Frontal cortex (tissue), 4 donors: ENCODE results near the gene CELSR3. TPM values are rescaled to one million over a fixed set of nuclear protein-coding genes. Genes with fewer than 3 reads are reported as not detected.
A peak's percentile ranks its signal among the peaks of the same experiment; 100 is the strongest.

Experiments used
- DNase-seq, 2 donors: peaks; one replicate each; pipeline ENCODE4 v3.0.0; 2012; ENCODE audit warnings: low spot score in 2 of 2
- FAIRE-seq: peaks from 2 replicates; lab custom pipeline; 2012; peaks lifted over from hg19 to GRCh38; lab: Jason Lieb, UNC
- total RNA-seq: library from RNA; depleted of rRNA; stranded (reverse); fragments of >200 nt; gene quantifications from one replicate; pipeline ENCODE4 v1.2.3, GENCODE V29; 2014
- donor health status: control.
- donor health status: control.
- donor health status: control.

Gene CELSR3
- total RNA-seq, 1 donor from 2014 or later = 27.7 TPM

GRCh38 chr3:48687220-48687678 is 24.6 kb upstream of the CELSR3 start:
- DNase-seq (no peak), FAIRE-seq (no peak)

DNA sequence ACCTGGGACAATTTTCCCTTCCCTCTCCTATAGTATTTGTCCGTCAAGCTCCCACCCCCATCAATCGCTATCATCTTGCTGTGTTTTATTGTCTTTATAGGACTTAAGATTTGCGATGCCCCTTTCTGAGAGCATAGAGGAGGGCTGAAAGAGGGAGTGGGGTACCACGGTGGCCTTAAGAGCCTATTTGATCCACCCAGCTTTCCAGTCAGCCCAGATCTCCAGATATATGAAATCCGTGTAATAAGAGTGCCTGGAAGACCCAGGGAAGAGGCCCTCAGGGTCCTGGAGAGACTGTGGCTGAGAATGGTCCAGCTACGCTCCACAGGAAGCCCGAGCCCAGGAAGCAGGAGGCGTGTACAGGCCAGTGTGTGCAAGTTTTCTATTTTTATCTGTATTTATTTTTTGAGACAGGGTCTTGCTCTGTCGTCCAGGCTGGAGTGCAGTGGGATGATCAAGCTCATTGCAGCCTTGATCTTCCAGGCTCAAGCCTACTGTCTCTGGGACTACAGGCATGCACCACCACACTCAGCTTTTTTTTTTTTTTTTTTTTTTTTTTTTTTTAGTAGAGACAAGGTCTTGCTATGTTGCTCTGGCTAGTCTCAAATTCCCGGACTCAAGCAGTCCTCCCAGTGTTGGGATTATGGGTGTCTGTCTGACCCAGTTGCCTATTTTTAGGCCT is 24.0 kb upstream of the CELSR3 start:
- DNase-seq (no peak), FAIRE-seq (no peak)

GRCh38 chr3:48685603-48686511 is 23.2 kb upstream of the CELSR3 start, which contains the start of gene NCKIPSD:
NCKIPSD (minus strand) TSS chr3:48685915; CDS start chr3:48685807, 108 bp downstream.
- no peak for FAIRE-seq
- DNase-seq = peak; percentile 97 to 99

GRCh38 chr3:48685293-48685602 is 22.6 kb upstream of the CELSR3 start:
- DNase-seq (peak in 1 of 2 donors; percentile 36), FAIRE-seq (no peak)

DNA sequence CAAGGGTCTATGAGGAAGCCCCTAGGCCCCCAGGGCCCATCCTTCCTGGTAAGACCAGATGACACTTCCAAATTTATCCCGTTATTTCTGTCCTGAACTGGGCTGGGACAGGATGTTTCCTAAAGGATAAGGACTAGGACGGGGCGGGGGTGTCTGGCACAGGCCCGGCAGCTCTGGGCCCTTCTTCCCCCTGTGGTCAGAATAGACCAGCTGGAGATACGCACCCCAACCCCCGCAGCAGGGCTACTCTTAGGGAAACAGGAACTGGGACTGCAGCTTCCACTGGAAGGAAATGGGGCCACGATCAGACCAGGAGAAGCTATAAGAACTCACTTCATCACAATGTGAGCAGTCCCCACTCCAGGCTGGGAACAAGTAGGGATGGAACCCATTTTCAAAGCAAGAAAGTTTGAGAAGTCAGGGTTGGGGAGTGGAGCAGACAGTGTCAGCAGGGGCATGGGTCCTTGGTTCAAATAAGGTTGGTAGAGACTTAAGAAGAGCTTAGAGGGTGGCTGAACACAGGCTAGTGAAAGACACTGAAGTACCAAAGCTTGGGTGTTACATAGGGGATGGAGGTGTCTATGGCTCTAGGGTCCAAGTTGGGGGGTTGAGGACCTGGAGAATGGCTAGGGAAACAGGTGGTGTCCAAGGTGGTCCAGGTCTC is 21.9 kb upstream of the CELSR3 start:
- DNase-seq (peak; percentile 50 to 64), FAIRE-seq (no peak)

GRCh38 chr3:48684054-48684349 is 21.3 kb upstream of the CELSR3 start:
- FAIRE-seq (no peak), DNase-seq (no peak)

DNA sequence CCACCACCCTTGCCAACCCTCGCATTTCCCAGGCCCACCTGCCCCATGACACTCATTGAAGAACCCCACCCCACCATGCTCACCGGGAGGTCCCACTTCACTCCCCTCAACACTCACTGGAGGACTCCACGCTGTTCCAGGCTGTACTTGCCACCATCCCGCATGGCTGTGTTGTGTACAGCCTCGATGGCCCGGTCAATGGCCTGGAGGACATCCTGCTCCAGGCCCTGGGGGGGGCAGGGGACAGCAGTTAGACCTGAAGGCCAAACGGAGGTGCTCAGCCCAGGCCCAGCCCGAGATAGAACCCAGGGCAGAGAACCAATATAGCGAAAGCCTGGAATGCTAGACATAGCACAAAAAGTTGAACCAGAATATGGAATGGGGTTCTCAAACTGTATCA is 20.1 kb upstream of the CELSR3 start:
- DNase-seq (no peak), FAIRE-seq (no peak)

DNA sequence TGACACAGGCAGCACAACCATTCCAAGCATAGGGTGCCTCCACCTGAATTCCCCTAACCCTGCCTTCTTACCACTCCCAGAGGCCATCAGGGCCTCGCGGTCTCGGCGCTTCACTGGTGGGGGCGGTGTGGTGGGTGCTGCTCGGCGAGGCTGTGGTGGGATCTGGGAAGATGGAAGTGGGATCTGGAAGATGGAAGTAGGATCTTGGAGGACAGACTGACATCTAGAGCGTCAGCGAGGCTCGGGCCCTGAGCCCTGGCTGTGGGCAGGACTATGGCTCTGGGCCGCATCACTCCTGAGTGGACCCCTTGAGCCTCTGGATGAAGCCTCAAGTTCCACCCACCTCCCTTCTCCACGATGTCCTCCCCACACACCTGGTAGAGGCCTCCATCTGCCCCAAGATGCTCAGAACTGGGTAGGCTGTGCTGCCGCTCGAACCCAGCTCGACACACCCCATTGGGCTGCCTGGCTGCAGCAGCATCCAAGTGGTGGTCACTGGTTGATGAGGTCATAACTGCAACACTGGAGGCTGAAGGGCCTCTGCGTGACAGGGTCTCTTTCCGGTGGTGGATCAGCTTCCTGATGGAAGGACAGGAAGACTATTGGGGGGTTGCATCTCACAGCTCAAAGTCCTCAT is 19.4 kb upstream of the CELSR3 start:
- DNase-seq = no peak
- no peak for FAIRE-seq

- FAIRE-seq (no peak), DNase-seq (no peak)
Observed at GRCh38 chr3:48681541-48681880, 18.8 kb upstream of the CELSR3 start.

DNA sequence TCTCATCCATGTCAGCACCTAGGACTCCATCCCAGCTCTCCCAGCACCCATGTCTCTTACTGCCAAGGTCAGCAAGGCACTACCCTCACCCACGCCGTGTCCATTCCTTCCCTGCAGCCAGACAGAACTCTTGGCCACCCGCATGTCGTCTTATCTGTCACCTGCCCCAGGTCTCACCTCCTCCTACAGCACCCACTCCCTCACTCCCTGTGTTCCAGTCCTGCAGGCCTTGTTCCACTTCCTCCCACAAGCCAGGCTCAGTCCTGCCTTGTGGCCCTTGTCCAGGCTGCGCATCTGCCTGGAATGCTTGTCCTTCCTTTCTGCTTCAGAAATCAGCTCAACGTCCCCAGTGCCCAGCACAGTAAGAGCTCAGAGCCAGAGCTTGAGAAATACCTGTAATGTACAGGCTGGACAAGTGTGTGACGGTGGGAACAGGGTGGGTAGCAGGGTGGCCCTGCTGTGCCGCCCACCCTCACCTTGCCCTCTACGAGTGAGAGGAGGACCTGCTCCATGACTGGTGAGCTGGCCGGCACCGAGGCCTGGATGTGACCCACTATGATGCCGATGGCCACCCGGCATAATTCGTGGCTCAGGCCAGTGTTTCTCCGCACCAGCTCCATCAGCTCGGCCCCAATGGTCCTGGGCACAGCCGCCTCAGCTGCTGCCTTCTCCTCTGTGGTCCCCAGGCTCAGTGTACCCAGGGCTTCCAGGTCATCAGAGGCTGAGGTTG is 18.3 kb upstream of the CELSR3 start:
- DNase-seq (no peak), FAIRE-seq (no peak)

DNA sequence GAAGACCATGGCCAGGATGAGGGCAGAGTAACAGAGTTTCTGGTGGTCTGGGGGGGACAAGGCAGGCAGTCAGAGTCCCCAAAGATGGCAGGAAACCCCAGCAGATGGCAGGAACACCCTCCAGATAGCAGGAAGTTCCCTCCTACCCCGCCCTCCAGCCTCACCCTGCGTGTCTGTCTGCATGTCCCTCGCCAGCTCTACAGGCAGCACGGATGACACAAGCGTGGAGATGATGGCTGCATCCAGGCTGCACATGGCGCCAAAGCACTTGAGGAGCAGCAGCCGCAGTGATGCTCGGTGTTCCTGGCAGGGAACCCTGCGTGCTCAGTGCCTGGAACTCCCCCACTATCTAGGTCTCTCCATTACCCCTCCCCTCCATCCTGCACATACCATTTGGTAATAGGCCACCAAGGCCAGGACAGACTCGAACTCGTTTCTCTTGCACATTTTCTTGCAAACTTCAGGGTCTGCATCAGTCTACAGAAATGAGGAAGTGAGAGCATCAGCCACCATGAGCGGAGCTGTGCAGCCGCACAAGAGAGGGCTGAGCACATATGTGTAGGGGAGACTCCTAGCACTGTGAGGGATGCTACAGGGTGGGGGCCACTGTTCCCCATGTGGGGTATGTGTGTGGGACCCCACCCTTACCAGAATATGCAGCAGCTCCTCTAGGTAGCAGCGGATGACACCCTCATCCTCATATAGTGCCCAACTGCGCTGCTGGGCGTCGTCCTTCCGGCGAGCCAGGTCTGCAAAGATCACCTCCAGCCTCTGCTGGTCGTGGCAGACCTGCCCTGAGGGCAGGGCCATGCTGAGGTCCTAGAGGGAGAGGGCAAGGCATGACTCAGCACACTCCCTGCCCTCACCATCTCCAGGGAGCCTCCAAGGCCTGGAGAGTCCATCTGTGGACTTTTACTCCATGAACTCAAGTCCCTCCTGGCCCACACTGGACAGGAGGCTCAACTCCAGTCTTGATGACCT is 17.0 kb upstream of the CELSR3 start:
- DNase-seq = no peak
- no peak for FAIRE-seq

DNA sequence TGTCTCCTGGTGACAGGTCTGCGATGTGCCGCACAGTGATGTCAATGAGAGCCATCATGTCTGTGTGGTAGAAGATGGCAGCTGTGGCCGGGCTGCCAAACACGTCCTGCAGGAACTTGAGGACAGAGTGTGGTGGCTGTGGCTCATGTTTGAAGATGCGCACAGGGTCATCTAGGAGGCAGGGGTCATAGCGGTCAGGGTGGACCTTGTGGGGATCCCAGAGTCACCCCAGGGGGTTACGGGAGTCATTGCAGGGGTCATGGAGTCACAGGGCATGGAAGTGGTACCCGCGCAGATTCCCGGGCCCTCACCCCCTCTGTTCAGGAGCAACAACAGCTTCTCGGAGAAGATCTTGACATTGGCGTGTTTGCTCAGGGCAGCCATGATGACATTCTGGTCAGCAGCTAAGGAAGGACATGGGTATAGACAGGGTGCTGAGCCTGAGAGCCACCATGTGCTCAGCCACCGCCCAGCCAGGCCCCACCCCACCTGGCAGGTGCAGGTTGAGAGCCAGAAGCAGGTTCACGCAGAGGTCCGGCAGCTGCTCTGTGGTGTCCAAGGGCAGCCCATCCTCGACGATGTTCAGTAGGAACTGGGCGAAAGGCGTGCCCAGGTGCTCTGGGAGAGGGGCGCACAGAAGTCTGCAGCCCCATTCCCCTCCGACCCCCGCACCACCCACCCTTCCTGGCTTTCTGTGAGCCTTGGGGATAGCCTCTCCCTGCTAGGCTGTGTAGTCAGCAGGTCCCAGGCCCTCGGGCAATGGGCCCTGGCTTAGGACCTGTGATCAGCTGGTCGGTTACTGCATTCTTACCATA is 16.1 kb upstream of the CELSR3 start:
- FAIRE-seq (no peak), DNase-seq (no peak)

- FAIRE-seq = no peak
- DNase-seq = no peak
Observed at GRCh38 chr3:48678056-48678455, 15.4 kb upstream of the CELSR3 start.

GRCh38 chr3:48674505-48674904 is 11.8 kb upstream of the CELSR3 start:
- no peak for DNase-seq
- FAIRE-seq = no peak

DNA sequence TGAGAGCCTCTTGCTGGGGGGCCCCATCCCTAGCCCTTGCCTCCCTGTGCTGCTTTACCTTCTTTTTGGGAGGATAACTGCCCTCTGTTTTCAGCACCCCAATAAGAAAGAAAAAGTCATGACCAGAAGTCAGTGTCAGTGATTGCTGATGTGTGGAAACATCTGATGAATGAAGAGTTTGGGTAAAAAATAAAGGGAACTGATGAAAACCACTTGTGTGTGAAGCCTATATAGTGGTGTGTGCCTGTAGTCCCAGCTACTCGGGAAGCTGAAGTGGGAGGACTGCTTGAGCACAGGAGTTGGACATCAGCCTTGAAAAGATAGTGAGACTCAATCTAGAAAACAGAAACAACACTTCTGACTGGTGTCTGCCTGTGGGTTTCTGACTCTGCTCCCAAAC is 9.8 kb upstream of the CELSR3 start:
- DNase-seq = no peak
- FAIRE-seq = no peak

DNA sequence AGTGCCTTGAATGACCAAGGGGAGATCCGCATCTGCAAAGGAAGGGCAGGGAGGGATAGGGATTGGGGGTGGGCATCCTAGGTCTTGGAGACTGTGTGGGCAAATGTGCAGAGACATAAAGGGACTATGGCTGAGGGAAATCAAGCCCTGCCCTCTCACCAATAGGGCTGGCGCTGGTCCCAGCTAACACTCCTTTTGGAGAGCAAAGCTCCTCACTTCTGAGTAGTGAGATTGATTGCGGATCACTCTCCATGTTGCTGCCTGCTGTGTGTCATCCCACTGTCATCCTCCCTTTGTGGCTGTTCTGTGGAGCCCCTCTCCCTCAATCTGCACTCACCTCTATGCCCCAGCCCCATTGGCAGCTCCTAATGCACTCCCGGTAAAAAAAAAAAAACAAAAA is 2.2 kb upstream of the CELSR3 start:
- DNase-seq = no peak
- no peak for FAIRE-seq

DNA sequence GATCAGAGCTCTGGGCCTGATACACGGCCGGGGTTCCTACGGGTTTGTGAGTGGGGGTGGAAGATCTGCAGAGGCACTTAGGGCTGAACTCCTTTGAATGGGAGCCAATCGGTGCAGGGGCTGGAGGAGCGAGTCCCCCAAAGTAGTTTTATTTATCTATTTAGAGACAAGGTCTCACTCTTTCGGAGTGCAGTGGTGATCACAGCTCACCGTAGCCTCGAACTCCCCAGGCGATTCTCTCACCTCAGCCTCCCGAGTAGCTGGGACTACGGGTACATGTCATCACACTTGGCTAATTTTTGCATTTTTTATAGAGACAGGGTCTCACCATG is 1.6 kb upstream of the CELSR3 start:
- no peak for DNase-seq
- no peak for FAIRE-seq
